Measurements from ENCODE around the gene SURF4. TPM values are rescaled to one million over a fixed set of nuclear protein-coding genes. Genes with fewer than 3 reads are reported as not detected.
"Not testable (repeated sequence)": the region's sequence is repeated elsewhere in the genome, so short reads cannot be mapped to it uniquely, and the experiment has no call there.

SURF4 gene
- polyA plus RNA-seq, 2 donors, result 39.7 to 64.7 TPM

DNA sequence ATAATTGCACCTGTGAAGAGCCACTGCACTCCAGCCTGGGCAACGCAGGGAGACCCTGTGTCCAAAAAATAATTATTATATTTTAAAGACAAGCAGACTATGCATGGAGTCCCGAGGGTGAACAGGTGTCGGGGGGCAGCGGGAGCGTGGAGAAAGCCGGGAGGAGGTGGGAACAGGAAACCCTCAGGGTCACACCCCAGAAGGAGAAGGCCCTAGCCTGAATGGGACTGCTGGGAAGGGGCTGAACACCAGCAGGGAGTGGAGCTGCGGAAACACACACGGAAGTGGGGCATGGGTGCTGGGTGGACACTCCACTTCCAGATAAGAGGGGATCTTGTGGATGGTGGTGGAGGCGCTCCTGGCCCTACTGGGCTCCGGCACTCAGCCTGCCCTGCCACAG, 52.6 kb downstream of the SURF4 start:
- 84 to 89% methylated on average over 9 to 10 of the region's 10 CpGs for WGBS, 2 donors
- no peaks in the 10 kb centered on the region for H3K36me3 ChIP-seq (ENCODE audit: control insufficient read depth in 2 of 2, insufficient read depth in 2 of 2, low read length in 1 of 2)

DNA sequence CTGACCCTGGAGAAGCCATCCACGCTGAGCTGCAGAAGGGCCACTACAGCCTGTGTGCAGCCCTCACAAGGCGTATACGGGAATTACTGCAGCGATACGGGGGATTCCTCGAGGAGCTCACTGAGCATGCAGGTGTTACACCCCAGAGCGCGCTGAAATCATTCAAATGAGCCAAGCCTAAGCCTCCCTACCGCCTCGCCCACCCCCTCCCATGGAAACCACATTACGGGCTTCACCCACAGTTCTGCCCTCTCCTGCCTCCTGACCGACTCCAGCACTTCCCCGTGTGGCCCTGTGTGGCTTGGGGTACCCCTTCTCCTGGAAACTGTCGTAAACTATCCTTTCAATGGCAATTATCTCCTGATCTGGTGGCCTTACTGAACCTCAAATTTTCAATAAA, 53.2 kb downstream of the SURF4 start:
- no peak overlapping the region for H3K27ac ChIP-seq (ENCODE audit: low read depth in 2 of 2, low read length in 1 of 2)
- 81 to 83% methylated on average over 14 of the region's 14 CpGs for WGBS, 2 donors
- no peaks in the 10 kb centered on the region for H3K27me3 ChIP-seq (ENCODE audit: control insufficient read depth in 1 of 2, insufficient read depth in 2 of 2, low read length in 2 of 2)
- H3K9me3 ChIP-seq (ENCODE audit: control insufficient read depth in 2 of 2, insufficient read depth in 1 of 2, low read depth in 1 of 2, low read length in 1 of 2), result no peaks in the 10 kb centered on the region
- H3K4me3 ChIP-seq (ENCODE audit: low read depth in 1 of 2, low read length in 2 of 2), result no peak overlapping the region
- peaks cover 0 to 4% of the 10 kb centered on the region in 2 donors for H3K4me1 ChIP-seq (ENCODE audit: control insufficient read depth in 2 of 2, insufficient read depth in 2 of 2, low read length in 1 of 2)
- H3K36me3 ChIP-seq (ENCODE audit: control insufficient read depth in 2 of 2, insufficient read depth in 2 of 2, low read length in 1 of 2), result no peaks in the 10 kb centered on the region

More for the DNA sequence above, 52.6 kb downstream of the SURF4 start:
- Histone ChIP-seq H3K4me3 (ENCODE audit: low read depth in 1 of 2, low read length in 2 of 2) (no peak overlapping the region), H3K27ac (ENCODE audit: low read depth in 2 of 2, low read length in 1 of 2) (no peak overlapping the region), H3K9me3 (ENCODE audit: control insufficient read depth in 2 of 2, insufficient read depth in 1 of 2, low read depth in 1 of 2, low read length in 1 of 2) (no peaks in the 10 kb centered on the region), H3K27me3 (ENCODE audit: control insufficient read depth in 1 of 2, insufficient read depth in 2 of 2, low read length in 2 of 2) (no peaks in the 10 kb centered on the region), H3K4me1 (ENCODE audit: control insufficient read depth in 2 of 2, insufficient read depth in 2 of 2, low read length in 1 of 2) (peaks cover 0 to 3% of the 10 kb centered on the region in 2 donors)

DNA sequence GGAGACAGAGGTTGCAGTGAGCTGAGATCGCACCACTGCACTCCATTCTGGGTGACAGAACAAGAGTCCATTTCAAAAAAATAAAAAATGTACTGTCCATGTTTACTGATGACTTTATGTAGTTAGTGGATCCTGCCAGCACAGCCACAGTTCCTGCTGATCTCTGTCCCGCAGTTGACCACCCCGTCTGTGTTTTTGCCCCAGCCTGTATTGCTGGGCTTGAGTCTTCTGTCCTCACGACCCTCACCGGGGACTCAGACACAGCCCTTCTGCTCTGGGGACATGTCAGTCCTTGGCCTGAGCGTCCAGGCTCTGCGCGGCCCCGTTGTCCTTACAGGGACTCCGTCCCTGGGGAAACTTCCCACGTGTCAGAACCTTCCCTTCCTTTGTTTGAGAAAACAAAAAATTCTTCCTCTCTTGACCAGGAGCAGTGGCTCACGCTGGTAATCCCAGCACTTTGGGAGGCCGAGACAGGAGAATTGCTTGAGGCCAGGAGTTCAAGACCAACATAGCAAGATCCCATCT, 54.4 kb downstream of the SURF4 start:
- 79 to 88% methylated on average over 13 of the region's 13 CpGs for WGBS, 2 donors
- peaks cover 0 to 7% of the 10 kb centered on the region in 2 donors for H3K4me1 ChIP-seq (ENCODE audit: control insufficient read depth in 2 of 2, insufficient read depth in 2 of 2, low read length in 1 of 2)

DNA sequence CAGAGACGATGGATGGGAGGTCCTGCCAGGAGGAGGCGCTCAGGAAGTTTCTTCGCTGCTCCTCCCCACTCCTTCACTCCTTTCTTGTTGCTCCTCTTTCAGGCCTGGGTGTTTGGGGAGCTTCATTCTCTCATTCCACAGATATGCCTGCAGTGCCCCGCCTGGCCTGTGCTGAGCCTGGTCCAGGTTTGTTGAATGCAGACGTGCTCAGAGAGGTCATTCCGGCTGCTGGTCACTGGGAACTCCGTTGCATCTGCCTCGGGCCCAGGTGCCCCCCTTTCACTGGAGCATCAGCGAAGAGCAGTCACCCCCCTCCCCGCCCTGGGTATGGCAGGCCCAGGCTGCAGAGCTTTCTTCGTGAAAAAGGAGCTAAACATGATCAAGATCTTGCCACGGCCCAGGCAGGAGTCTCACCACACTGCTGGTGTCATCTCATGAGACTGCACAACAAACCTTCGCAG, 55.4 kb downstream of the SURF4 start:
- 81 to 84% methylated on average over 13 of the region's 13 CpGs for WGBS, 2 donors
- Histone ChIP-seq H3K4me1 (ENCODE audit: control insufficient read depth in 2 of 2, insufficient read depth in 2 of 2, low read length in 1 of 2) (peaks cover 0 to 7% of the 10 kb centered on the region in 2 donors), H3K27me3 (ENCODE audit: control insufficient read depth in 1 of 2, insufficient read depth in 2 of 2, low read length in 2 of 2) (no peaks in the 10 kb centered on the region)

More for the DNA sequence above, 54.4 kb downstream of the SURF4 start:
- H3K36me3 ChIP-seq (ENCODE audit: control insufficient read depth in 2 of 2, insufficient read depth in 2 of 2, low read length in 1 of 2), result no peaks in the 10 kb centered on the region
- H3K4me3 ChIP-seq (ENCODE audit: low read depth in 1 of 2, low read length in 2 of 2), result no peak overlapping the region
- no peaks in the 10 kb centered on the region for H3K27me3 ChIP-seq (ENCODE audit: control insufficient read depth in 1 of 2, insufficient read depth in 2 of 2, low read length in 2 of 2)
- H3K9me3 ChIP-seq (ENCODE audit: control insufficient read depth in 2 of 2, insufficient read depth in 1 of 2, low read depth in 1 of 2, low read length in 1 of 2), result no peaks in the 10 kb centered on the region
- no peak overlapping the region for H3K27ac ChIP-seq (ENCODE audit: low read depth in 2 of 2, low read length in 1 of 2)

DNA sequence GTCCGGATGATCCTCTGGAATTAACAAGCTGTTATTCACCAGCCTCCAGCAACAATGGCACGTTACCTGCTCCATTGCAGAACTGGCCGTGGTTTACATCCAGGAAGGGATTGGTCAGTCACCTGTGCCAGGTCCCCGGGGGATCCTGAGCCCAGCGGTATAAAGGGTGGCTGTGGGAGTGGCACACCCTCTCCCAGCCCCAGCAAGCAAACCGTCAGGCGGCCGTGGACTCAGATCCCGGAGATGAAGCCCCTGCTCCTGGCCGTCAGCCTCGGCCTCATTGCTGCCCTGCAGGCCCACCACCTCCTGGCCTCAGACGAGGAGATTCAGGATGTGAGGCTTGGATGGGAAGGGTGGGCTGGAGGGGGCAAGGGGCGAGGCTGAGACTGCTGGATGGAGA, 58.3 kb downstream of the SURF4 start:
- not testable (repeated sequence) for H3K36me3 ChIP-seq (ENCODE audit: control insufficient read depth in 2 of 2, insufficient read depth in 2 of 2, low read length in 1 of 2); H3K9me3 ChIP-seq (ENCODE audit: control insufficient read depth in 2 of 2, insufficient read depth in 1 of 2, low read depth in 1 of 2, low read length in 1 of 2); H3K4me3 ChIP-seq (ENCODE audit: low read depth in 1 of 2, low read length in 2 of 2); H3K27ac ChIP-seq (ENCODE audit: low read depth in 2 of 2, low read length in 1 of 2); H3K4me1 ChIP-seq (ENCODE audit: control insufficient read depth in 2 of 2, insufficient read depth in 2 of 2, low read length in 1 of 2); H3K27me3 ChIP-seq (ENCODE audit: control insufficient read depth in 1 of 2, insufficient read depth in 2 of 2, low read length in 2 of 2)
- WGBS, 2 donors, result 56 to 62% methylated on average over 13 of the region's 13 CpGs

More for the DNA sequence above, 55.4 kb downstream of the SURF4 start:
- Histone ChIP-seq H3K4me3 (ENCODE audit: low read depth in 1 of 2, low read length in 2 of 2) (no peak overlapping the region), H3K9me3 (ENCODE audit: control insufficient read depth in 2 of 2, insufficient read depth in 1 of 2, low read depth in 1 of 2, low read length in 1 of 2) (no peaks in the 10 kb centered on the region), H3K27ac (ENCODE audit: low read depth in 2 of 2, low read length in 1 of 2) (no peak overlapping the region), H3K36me3 (ENCODE audit: control insufficient read depth in 2 of 2, insufficient read depth in 2 of 2, low read length in 1 of 2) (no peaks in the 10 kb centered on the region)

DNA sequence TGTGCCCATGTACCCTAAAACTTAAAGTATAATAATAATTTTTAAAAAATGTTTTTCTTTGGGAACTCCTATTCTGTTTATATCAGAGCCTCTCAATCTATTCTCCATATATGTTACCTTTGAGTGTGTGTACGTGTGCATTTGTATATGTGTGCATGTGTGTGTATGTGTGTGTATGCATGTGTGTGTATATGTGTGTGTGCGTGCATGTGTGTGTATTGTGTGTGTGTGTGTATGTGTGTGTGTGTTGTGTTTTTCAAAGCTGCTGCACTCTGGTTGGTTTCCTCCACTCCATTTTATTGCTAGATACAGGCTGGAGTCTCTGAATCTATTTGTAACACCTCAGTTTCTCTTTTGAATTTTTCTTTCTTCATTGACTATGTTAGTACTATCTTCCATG, 59.9 kb downstream of the SURF4 start:
- Histone ChIP-seq H3K27ac (ENCODE audit: low read depth in 2 of 2, low read length in 1 of 2) (no peak overlapping the region), H3K27me3 (ENCODE audit: control insufficient read depth in 1 of 2, insufficient read depth in 2 of 2, low read length in 2 of 2) (no peaks in the 10 kb centered on the region), H3K4me1 (ENCODE audit: control insufficient read depth in 2 of 2, insufficient read depth in 2 of 2, low read length in 1 of 2) (peaks cover 0 to 7% of the 10 kb centered on the region in 2 donors), H3K9me3 (ENCODE audit: control insufficient read depth in 2 of 2, insufficient read depth in 1 of 2, low read depth in 1 of 2, low read length in 1 of 2) (no peaks in the 10 kb centered on the region), H3K36me3 (ENCODE audit: control insufficient read depth in 2 of 2, insufficient read depth in 2 of 2, low read length in 1 of 2) (no peaks in the 10 kb centered on the region), H3K4me3 (ENCODE audit: low read depth in 1 of 2, low read length in 2 of 2) (no peak overlapping the region)
- WGBS, 2 donors, result 85 to 90% methylated on average over 2 of the region's 2 CpGs

Other genes with a start within 250 kb of the SURF4 start
- 1 to 10 TPM; 2.1 to 3.7 TPM for gene GBGT1, start 212.1 kb downstream of the SURF4 start, polyA plus RNA-seq
- gene OBP2B, start 166.8 kb downstream of the SURF4 start, polyA plus RNA-seq, result not detected
- 10 to 100 TPM in 1 of 2 donors, 1 to 10 TPM in 1; 7.7 to 15.6 TPM for gene ABO, start 100.9 kb downstream of the SURF4 start, polyA plus RNA-seq
- gene SURF6, start 39.9 kb downstream of the SURF4 start, polyA plus RNA-seq, result 10 to 100 TPM; 17.0 to 21.7 TPM
- 10 to 100 TPM in 1 of 2 donors, 1 to 10 TPM in 1; 7.3 to 12.0 TPM for gene MED22, start 27.9 kb downstream of the SURF4 start, polyA plus RNA-seq
- gene RPL7A, start 27.8 kb downstream of the SURF4 start, polyA plus RNA-seq, result 1,000 to 10,000 TPM; 2,052 to 3,524 TPM
- 10 to 100 TPM; 34.2 to 41.2 TPM for gene SURF1, start 19.6 kb downstream of the SURF4 start, polyA plus RNA-seq
- gene SURF2, start 19.5 kb downstream of the SURF4 start, polyA plus RNA-seq, result 10 to 100 TPM; 32.9 to 36.4 TPM
- gene STKLD1, start 306 bp upstream of the SURF4 start, polyA plus RNA-seq, result 1 to 10 TPM in 1 of 2 donors, under 1 TPM in 1; 0.49 to 1.3 TPM
- 10 to 100 TPM; 10.6 to 15.2 TPM for gene REXO4, start 42.0 kb upstream of the SURF4 start, polyA plus RNA-seq
- gene ADAMTS13, start 46.3 kb upstream of the SURF4 start, polyA plus RNA-seq, result 1 to 10 TPM; 1.2 to 4.3 TPM
- gene CACFD1, start 83.9 kb upstream of the SURF4 start, polyA plus RNA-seq, result 1 to 10 TPM; 7.0 to 7.9 TPM
- gene SLC2A6, start 103.0 kb upstream of the SURF4 start, polyA plus RNA-seq, result under 1 TPM; 0.69 TPM
- gene MYMK, start 148.9 kb upstream of the SURF4 start, polyA plus RNA-seq, result not detected
- gene ADAMTSL2, start 158.6 kb upstream of the SURF4 start, polyA plus RNA-seq, result 1 to 10 TPM in 1 of 2 donors, under 1 TPM in 1; 0.60 to 1.0 TPM
- not detected for gene FAM163B, start 233.3 kb upstream of the SURF4 start, polyA plus RNA-seq

All from esophagus (tissue), 2 donors.